HG03354 (cell line): Measurements from ENCODE around the gene CTNND2.
"Not testable (repeated sequence)": the region's sequence is repeated elsewhere in the genome, so short reads cannot be mapped to it uniquely, and the experiment has no call there.

ENCODE experiments used
- ATAC-seq: cut with Tn5 transposase; IDR thresholded peaks from one replicate; pipeline ENCODE4 v1.9.1; 2021; ENCODE audit warnings: mild to moderate bottlenecking; ENCODE audit not compliant: unreplicated experiment, poor library complexity, severe bottlenecking

Gene CTNND2

DNA sequence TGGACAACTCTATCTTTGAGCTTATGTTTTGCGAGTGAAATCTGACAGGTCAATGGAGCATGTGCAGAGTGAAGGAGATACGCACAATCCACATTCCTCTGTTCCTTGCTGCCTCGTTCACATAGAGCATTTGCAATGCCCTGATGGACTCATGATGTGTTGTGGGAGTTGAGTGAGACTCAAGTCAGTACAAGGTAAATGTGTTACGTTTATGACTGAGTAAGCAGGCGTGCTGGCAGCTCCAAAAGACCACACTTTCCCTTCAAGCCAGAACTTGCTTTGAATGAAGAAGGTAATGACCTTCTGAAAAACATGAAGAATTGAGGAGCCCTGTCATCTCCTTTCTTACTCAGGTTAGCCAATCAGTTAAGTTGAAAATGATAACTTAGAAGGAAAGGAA, 477.8 kb downstream of the CTNND2 start:
- no peak for ATAC-seq

DNA sequence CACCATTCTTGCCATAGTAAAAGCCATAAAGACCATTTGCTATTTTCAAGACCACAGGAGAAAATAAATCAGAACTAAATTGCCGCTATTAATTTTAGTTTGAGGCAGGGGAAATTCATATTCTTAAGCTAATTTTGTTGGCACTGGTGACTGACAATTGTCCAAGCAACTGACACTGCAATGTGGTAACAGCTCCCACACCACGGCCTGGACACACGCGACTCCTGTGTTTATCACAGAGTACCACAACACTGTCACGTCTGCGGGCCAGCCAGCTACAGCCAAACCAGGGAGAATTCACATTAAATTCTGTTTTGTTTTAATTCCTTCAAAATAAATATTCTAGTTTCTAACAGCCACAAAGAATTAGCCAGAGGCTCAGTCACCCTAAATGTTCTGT, 481.9 kb downstream of the CTNND2 start:
- no peak for ATAC-seq

DNA sequence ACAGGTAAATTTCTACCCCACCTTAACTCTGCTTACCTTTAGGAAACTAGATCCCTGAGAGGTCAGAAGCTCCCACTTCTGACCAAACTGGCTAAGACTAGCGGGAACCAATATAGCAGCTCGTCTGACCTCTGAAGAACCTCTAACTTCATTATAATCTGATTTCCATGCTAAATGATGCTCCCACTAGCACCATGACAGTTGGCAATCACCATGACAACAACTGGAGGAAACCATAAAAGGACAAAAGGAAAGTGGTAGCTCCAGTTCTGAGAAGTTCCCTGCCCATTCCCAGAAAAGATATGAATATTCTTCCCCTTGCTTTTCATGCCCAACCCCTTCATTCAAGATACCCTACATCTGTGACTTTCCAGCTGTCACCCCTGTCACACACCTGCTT, 483.3 kb downstream of the CTNND2 start:
- no peak for ATAC-seq

DNA sequence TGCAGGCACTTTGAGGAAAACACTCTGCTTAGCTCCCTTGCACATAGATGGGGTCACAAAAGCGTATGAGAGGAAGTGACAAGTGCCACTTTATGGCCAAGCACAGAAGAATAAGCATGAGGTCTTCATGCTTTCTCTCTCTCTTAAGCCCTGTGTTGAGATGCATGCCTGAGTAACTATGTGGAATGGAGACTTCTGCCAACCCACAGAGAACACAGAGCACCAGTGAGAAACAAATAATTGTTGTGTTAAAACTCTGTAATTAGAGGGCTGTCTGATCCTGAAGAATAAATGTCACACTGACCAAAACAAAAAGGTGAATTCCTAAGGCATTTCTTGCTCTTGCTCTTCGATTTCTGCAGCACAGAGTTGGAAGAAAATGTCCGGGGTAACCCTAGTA, 488.5 kb downstream of the CTNND2 start:
- ATAC-seq, result no peak

DNA sequence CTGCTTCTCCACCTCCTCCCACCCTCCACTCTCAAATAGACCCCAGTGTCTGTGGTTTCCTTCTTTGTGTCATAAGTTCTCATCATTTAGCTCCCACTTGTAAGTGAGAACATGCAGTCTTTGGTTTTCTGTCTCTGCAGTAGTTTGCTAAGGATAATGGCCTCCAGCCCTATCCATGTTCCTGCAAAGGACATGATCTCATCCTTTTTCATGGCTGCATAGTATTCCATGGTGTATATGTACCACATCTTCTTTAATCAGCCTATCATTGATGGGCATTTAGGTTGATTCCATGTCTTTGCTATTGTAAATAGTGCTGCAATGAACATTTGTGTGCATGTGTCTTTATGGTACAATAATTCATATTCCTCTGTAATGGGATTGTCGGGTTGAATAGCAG, 489.5 kb downstream of the CTNND2 start:
- not testable (repeated sequence) for ATAC-seq

DNA sequence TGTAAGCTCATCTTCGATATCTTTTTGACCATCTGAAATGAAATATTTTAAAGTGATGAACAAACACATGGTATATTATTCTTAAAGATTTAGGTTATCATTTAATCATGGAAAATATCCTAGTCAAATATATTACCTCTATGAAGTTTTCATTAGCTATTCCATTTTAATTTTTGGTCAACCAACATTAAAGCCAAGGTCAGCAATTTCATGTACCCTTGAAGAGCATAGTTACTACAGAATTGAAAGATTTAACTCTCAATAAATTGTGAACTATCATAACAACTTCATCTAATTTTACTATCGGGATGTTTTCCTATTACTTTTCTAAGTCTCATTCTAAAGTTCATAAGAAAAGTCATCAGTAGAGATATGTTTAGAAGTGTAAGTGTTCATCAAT, 492.6 kb downstream of the CTNND2 start:
- no peak for ATAC-seq

DNA sequence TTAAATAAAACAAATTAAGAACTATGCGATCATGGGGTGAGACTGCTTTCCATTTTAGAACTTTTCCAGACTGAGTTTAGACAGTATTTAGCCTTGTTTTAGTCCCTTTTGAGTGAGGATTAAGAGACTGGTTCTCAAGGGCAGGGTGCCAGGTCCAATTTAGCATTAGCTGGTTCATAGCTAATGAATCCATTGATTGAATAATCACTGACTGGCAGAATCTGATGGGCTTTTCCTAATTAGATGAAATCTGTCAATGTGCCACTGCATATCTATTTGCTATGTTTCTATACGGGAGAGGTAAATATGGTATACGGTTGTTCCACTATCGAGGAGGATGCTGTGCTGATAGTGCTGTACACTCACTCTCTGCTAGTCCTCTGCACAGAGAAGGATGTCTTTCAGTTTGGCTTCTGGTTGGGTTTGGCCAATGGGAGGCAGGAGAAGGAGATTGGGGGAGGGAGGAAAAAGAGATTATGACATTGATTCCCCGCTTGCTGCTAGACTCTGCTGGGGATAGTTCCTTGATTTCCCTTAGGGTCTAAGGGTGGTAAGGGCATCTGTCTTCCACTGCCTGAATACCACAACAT, 496.6 kb downstream of the CTNND2 start:
- ATAC-seq, result no peak

DNA sequence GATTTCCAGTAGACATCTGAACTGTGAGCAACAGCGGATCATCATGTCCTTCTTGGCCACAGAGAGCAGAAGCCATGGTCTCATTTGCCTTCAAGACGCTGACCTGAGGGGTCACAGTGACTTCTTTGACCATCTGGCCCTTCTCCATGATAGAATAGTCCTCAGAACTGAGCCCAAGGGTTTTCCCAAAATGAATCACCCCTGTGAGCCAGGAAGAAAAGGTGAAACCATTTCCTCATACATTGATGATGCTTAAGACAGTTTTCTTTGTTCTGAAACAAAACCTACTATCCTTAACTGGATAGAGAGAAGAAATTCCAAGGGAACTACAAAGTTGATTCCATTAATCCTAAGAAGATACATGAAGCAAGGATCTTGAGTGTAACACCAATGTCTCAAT, 503.9 kb downstream of the CTNND2 start:
- ATAC-seq, result no peak

DNA sequence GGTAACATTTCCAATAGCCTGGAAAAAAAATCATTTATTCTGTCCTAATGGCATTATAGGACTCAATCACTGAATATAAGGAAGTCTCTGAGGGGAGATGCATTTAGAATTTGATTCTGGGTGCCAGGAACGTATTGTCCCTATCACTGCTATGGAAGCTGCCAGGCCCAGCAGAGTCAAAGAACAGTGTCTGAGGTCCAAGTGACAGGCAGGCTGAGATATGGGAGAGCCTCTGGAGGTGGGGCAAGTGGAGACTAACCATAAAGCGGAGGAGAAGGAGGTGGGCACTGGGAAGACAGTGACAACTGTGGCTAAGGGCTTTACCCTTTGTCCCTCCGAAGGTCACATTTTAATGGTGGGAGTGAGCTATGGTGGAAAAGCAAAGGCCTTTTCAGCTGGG, 505.5 kb downstream of the CTNND2 start:
- no peak for ATAC-seq

DNA sequence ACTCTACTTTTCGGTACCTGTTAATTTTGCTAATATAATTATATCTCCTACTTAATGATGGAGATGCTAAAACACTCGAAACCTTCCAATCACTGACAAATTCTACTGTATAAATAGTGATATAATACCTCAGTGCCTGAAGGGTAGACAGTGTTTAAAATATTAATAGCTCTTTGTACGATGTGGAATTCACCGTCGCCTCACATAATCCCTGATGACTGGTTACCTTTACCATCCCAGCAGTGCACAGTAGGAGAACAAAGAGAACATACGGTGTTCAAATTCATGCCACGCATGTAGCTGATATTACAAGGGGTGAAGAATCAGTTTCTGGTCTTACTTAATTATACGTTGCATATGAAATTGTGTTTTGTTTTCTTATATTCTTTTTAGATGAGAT, 506.7 kb downstream of the CTNND2 start:
- ATAC-seq, result no peak

DNA sequence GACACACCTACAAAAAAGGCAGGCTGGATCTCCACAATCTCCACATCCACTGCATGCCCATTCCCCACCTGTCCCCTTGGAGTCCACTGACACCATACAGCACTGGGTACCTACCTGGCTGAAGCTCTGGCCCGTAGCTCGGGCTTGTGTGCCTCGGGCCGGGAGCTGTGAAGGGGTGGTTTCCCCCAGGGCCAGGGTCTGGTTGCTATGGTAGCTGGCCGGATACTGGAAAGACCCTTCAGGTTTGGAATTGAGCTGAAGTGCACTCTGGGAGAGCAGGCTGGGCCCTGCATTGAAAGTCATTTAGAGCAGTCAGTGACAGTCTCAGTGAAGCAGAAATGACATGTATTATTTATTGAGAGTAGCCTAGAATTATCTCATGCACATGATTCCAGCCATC, 507.3 kb downstream of the CTNND2 start:
- no peak for ATAC-seq

DNA sequence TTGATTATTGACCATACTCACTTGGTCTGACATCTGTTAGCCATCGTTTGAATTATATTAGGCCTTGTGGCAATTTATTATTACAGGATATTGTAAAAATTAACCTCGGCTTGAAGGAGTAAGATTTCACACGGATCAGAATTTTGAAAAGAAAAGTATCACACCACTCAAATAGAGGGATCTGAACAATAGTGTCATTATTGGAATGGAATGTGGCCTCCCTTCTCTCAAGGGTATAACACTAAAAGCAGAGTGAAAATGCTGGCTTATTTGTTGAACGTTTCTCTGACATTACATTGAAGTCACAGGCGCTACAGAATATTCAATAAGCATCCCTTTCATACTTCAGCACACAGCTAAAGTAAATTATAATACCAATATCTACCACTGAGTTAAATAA, 509.3 kb downstream of the CTNND2 start:
- no peak for ATAC-seq

DNA sequence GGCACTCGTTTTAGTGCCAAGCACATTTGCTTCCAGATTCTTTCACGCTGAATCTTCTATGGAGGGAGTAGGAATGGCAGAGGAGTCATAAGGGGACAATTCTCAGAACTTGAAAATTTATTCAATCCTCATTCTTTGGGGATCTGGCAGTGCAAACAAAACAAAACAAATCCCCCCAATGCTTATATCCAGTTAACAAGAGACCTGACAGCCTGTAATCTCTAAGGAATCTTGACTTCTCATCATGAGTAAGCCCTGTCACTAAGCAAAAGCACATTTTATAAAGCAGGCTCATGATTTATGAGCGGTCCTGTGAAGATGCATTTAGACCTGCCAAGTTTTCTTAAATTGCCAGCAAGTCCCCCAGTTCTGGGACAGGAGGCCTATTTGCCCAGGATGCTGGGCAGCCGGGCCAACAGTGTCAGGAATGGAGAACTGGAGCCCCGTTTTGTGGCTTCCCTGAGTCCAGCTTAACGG, 513.9 kb downstream of the CTNND2 start:
- ATAC-seq, result no peak

DNA sequence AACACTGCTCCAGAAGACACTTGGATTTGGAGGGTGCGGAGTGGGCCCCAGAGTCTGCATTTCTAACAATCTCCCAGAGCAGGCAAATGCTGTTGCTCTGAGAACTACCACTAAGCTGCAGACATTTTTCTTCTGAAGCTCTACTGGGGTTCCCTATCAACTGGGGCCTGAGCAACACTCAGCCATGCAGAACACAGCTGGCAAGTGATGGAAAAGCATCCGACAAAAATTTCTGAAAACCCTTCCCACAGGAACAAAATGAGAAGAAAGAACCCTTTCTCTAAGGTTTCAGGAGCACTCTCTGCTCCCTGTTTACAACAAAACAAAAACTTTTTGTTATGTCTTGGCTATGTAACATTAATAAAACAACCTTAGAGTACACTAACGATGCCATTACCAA, 516.9 kb downstream of the CTNND2 start:
- ATAC-seq, result no peak

DNA sequence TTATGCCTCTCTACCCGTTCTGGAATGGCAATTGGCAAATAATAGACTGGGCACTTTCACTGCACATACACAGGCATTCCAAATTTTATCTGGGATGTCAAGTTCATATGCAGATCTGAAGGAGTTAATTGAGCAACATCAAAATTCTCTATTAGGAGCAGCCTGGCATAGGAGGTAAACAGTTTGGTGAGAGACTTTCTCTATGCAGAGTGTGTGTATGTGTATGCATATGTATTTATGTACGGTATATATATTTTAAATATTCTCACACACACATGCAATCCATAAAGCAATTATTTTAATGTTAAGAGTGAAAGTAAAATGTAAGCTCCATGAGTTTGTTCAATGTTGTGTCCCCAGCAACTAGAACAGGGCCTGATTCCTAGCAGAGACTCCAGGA, 517.8 kb downstream of the CTNND2 start:
- ATAC-seq, result no peak

DNA sequence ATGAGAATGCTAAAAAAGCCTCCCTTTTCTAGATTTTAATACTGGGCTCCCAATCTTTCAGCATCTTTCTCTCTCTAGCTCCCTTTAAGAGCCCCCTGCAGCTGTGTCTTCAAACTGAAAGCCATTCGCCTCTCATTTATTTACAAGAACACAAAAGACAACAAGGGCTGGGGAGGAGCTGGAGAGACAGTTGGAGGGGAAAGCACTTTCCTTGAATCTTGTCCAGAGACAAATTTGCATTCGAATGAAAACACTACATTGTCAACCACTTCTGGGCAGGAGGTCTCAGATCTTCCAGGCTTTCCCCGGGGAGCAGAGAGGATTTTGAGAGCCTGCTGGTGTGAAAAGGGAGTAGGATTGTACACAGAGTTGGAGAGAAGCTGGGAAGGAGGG, 518.3 kb downstream of the CTNND2 start:
- ATAC-seq, result no peak

DNA sequence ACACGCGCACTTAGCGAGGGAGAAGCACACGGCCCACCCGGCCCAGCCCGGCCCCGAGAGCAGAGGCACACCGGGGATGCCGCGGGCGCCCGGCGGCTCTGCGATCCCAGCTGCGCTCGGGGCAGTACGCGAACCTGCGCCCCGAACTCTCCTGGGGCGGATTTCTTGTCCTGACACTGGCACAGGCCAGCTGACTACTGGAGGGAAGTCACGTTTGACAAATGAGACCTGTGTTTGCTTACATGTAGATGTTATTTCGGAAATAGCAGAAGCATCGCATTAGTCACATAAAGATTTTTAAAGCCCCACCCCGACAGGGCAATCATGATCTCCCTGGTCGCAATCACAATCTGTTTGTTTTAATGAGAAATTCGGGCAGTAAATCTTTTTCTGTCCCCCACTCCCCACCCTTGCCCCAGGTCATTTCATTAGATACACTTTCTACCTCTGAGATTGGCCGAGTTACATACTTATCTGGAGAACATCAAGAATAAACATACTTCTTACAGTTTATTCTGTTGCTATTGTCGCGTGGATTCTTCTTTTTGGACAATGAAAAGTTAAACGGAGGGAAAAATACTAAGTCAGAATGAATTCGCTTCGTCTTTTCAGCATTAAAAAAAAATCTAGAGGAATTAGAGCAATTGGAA, 518.9 kb downstream of the CTNND2 start:
- no peak for ATAC-seq

DNA sequence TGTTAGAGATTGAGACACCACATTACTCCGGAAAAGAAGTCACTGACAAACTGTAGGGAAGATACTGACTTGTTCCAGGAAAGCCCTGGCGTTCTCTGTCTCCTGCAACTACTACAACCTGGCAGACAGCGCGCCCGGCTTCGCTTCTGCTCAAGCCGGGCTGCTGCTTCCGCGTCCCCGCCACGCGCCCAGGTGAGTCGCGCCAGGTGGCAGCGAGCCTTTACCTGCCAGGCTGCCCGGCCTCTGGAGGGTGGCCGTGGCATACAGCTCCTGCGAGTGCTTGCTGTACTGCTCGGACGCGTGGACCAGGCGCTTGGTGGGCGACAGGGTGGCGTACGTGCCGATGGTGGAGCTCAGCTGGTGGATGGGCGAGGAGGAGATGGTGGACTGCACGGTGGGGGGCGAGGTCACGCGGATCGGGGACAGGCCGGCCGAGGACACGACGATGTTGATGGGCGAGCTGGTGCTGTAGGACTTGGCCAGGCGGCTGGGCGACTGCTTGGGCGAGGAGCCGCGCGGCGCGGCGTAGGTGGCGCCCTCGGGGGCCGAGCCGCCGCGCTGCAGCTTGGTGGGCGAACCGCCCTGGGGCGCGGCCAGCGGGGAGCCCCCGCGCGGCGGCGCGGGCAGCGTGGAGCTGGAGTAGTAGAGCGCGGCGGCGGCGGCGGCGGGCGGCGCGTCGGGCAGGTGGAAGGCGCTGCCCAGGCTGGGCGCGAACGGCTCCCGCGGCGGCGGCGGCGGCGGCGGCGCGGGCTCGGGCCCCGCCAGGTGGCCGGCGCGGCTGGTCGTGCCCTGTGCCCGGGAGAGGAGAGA, 519.6 kb downstream of the CTNND2 start:
- ATAC-seq, result peak; percentile 59

DNA sequence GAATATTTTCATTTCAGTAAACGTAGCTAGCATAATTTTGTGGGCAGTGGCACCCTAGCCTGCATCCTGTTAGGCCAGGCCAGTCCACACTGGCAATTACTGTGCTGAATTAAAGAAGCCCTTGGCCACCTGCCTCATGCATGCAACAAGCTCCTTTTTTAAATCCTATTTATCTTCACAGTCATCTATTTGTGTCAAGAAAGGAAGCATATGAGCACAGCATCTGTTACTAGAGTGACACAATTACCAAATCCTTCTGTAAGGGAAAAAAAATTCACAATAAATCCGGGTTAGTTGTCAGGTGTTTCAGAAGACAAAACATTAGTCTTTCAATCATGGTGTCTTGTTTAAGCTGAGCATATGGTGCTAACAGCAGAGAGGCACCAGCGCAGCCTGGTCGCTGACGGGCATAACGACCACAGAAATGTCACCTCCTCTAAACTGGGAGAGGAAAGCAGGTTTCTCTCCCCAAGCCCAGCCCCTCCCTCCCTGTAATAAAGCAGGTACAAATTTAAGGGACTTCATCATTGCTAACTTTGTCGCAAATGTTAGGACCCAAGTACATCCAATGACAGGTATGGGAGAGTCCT, 520.6 kb downstream of the CTNND2 start:
- no peak for ATAC-seq

DNA sequence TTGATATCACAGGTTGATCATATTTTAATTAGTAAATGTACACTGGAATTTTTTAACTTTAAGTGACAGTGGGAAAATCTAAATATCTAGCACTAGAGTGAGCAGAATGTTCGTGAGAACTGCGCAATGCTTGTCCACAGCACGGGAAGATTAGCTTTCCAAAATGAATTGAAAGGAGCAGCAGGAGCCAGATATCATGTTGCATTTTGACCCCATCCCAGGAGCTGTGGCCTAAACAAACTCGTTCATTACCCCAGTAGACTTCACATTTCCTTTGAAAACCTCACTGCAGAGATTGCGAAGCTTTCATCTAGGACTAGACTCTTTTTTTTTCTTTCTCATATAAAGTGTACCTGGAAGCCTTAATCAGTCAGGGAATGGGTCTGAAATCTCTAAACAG, 525.8 kb downstream of the CTNND2 start:
- no peak for ATAC-seq

DNA sequence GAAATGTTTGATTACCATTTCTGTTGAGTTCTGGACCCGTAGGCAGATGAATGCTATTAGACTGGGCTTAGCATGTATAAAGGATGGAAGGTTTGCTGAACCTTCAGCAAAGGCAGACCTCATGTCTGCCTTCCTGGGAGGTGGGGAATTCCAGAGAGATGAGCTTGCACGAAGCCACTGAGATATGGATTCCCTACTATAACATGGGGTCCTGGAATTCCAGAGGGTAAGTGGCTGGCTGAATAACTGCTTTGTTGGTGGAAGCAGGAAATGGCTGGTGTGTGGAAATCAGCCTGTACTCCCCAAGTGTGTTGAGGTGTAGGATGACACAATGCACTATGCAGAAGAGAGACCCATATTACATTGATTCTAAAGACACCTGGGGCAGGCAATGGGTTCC, 526.4 kb downstream of the CTNND2 start:
- no peak for ATAC-seq
